ENCODE measurements around the gene NFU1. TPM values are rescaled to one million over a fixed set of nuclear protein-coding genes. Genes with fewer than 3 reads are reported as not detected.

NFU1 gene
- total and polyA plus RNA-seq, 2 of the 13 experiments (the other 11 are each of a cell fraction or from before 2014, with no cell fraction given), result 39.1 to 84.0 TPM

GRCh38 chr2:69385443-69386151, 51.6 kb downstream of the NFU1 start (continued):
- TF ChIP-seq ATF7 (IDR thresholded peaks at IDR 0.05) (no peak), ATF7 (CRISPR knock-in tag; IDR thresholded peaks at IDR 0.05) (no peak), ZFP82 (CRISPR knock-in tag; IDR thresholded peaks at IDR 0.05; ENCODE audit: borderline replicate concordance) (no peak), KDM4B (CRISPR knock-in tag; IDR thresholded peaks at IDR 0.05) (no peak), ZNF180 (CRISPR knock-in tag; IDR thresholded peaks at IDR 0.05; ENCODE audit: borderline replicate concordance, low read depth) (no peak), FOXO1 (CRISPR knock-in tag; IDR thresholded peaks at IDR 0.05) (no peak), SUZ12 (IDR thresholded peaks at IDR 0.05; ENCODE audit: low read depth, low read length) (no peak), ZNF446 (CRISPR knock-in tag; IDR thresholded peaks at IDR 0.05) (no peak), LCORL (IDR thresholded peaks at IDR 0.05) (no peak), LCORL (CRISPR knock-in tag; IDR thresholded peaks at IDR 0.05) (no peak), CEBPB (IDR thresholded peaks at IDR 0.05; ENCODE audit: borderline replicate concordance, low read depth, low read length) (peak; percentile 22; the same call in 1 of the 2 replicates), WIZ (CRISPR knock-in tag; IDR thresholded peaks at IDR 0.05) (no peak), ZBTB33 (CRISPR knock-in tag; IDR thresholded peaks at IDR 0.05) (peak; percentile 60; the same call in 1 of the 2 replicates), ATF4 (CRISPR knock-in tag; IDR thresholded peaks at IDR 0.05) (peak in 1 of 2 experiments; percentile 95; a peak in 2 of 4 replicates), HNRNPLL (IDR thresholded peaks at IDR 0.05; ENCODE audit: low read depth, low read length, poor library complexity, severe bottlenecking) (no peak), ZBTB44 (CRISPR knock-in tag; IDR thresholded peaks at IDR 0.05) (no peak), ZNF510 (CRISPR knock-in tag; IDR thresholded peaks at IDR 0.05; ENCODE audit: low read depth) (no peak), HDAC6 (IDR thresholded peaks at IDR 0.05; ENCODE audit: low read depth, low read length) (0 out of 2 replicates have a peak, but pooled peaks have one; percentile 8), GATAD2A (CRISPR knock-in tag; IDR thresholded peaks at IDR 0.05) (0 out of 2 replicates have a peak, but pooled peaks have one; percentile 11), ZBED4 (CRISPR knock-in tag; IDR thresholded peaks at IDR 0.05; ENCODE audit: borderline replicate concordance) (no peak), ZNF782 (CRISPR knock-in tag; IDR thresholded peaks at IDR 0.05; ENCODE audit: borderline replicate concordance) (no peak), KLF6 (CRISPR knock-in tag; IDR thresholded peaks at IDR 0.05) (0 out of 2 replicates have a peak, but pooled peaks have one; percentile 25)

Data from HepG2 (cell line).